Adrenal gland (tissue), 5 donors: ENCODE results near the gene EIF4G3.

Experiments used
- CTCF ChIP-seq, 6 experiments: fragments of 450-650 bp in 4 of 6; fragments of 200-600 bp in 2 of 6; sonication (generic) in 1 of 6; IDR thresholded peaks; 1 replicate in 5 of 6; 2 replicates in 1 of 6; pipeline versions ENCODE4 v1.5.1 to v1.8.0; 2016 to 2021; ENCODE audit warnings: antibody characterized with exemption in 6 of 6, mild to moderate bottlenecking in 2 of 6, moderate library complexity in 1 of 6
- POLR2A ChIP-seq, 2 donors: fragments of 450-650 bp; IDR thresholded peaks; one replicate each; pipeline ENCODE4 v1.6.1; 2017; ENCODE audit warnings: antibody characterized with exemption in 2 of 2, mild to moderate bottlenecking in 2 of 2, moderate library complexity in 1 of 2
- donor health status: DM: no; HTN: no; CAD: no.

GRCh38 chr1:20972855-20973254, 203.8 kb downstream of the EIF4G3 start:
- no peak for TF ChIP-seq CTCF (IDR thresholded peaks at IDR 0.05)
- no peak for TF ChIP-seq POLR2A (IDR thresholded peaks at IDR 0.05)
